Ecto neural progenitor cell (in vitro differentiated cells): ENCODE data around the gene KCNT1.

ENCODE experiments used
- DNase-seq: peaks from one replicate; pipeline ENCODE4 v3.0.0-alpha.2; 2018; ENCODE audit warnings: low spot score

Gene KCNT1

GRCh38 chr9:135700525-135700924 lies 1.5 kb upstream of the KCNT1 start:
- no peak for DNase-seq

DNA sequence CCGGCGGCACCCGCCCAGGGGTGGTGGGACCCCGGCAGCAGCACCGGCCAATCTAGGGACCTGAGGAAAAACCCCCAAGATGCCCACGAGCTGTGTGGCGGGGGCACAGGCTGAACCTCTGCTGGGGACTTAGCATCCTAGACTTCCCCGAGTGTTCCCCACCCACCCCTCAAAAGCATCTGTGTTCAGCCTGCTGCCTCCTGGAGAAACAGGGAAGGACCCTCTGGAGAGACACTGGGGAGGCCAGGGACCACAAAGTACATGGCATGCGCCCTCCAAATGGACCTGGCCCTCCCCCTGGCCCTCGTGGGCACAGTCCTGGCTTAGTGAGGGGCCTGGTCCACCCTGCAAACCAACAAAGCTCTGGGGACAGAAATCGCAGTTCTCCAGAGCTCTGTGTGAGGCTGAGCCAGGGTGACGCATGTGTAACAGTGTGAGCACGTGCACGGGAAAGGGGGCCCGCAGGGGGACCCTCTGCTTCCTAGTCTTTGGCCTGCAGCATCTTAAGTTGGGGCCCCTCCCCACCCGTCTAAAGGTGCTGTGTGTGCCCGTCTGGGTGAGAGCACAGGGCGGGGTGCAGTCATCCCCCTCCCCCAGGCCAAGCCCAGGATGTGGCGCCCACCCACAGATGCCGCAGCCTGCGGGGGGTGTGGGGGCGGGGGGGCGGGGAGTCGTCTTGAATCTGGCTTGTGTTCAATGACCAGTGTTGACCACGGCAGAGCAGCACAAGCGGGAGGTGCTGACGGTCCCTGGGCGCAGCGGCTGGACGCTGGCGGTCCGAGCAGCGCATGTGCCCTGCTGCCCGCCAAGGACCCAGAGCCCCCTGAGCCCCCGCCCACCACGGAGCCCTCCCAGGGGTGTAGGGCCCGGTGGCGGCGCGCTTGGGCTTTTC lies 672 bp upstream of the KCNT1 start:
- DNase-seq: no peak

GRCh38 chr9:135703726-135704125 lies 1.7 kb downstream of the KCNT1 start:
- no peak for DNase-seq

DNA sequence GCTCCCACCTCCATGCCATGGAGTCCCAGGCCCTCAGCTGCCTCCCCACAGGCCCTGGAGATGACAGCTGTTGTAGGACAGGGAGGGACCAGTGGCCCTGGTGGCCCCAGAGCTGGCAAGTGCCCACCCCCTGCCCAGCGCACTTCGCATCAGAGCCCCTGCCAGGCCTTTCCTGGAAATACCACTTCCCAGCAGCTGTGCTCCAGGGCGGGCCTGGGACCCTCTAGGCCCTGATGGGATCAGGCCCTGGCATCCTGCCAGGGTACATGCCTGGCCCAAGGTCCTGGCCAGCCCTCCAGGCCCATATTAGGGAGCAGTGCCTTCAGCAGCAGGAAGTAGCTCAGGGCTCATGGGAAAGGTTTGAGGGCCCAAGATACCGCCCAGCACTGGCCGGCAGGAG lies 2.5 kb downstream of the KCNT1 start:
- no peak for DNase-seq

- no peak for DNase-seq
Observed at GRCh38 chr9:135705376-135705775, 3.4 kb downstream of the KCNT1 start.

DNA sequence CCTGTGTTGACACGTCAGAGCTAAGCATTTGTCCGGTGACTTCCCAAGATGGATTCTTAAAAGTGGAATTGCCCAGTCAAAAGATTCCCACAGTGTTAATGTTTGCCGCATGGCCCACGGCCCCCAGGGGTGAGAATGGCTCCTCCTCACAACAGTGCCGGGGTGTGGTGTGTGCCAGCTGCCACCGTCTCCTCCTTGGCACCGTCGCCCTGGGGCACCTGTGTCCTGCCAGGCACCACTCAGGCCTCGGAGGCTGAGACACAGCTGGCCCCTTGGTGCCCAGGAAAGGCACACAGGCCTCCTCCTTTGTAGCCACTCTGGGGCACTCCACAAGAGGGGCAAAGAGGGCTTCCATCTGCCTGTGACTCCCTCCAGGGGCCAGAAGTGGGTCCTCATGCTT lies 4.3 kb downstream of the KCNT1 start:
- DNase-seq: no peak

GRCh38 chr9:135707252-135708138 lies 5.5 kb downstream of the KCNT1 start:
- DNase-seq: no peak

DNA sequence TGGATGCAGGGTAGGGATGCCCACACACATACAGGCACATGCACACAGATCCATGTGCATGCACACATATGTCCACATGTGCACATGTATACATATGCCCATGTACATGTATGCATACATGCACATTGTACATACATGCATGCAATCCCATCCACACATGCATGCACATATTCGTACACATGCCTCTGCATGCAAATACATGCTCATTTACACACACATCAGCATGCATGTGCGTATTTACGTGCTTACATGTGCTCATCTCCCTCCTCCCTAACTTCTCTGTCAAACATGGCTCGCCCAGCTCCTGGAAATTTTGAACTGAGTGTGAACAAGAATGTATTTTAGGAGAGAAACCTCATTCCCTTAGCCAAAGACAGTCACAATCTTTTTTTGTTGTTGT lies 6.2 kb downstream of the KCNT1 start:
- DNase-seq: no peak

DNA sequence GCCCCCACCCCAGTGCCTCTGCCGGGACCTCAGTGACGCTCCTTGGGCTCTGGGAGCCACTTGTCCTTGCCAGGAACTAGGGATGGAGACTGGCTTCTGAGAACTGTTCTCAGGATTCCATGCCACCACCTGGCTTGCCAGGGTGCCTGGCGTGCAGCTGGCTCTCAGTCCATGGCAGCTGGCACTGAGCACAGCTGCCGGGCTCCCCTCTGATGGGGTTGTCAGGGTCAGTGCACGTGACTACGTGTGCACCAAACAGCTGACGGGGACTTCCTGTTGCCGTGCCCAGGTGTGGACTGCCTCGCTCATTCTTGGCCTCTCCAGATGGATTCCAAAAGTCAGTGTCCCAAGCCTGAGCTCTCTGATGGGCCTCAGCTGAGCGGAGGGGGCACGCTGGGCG lies 9.4 kb downstream of the KCNT1 start:
- DNase-seq: no peak

DNA sequence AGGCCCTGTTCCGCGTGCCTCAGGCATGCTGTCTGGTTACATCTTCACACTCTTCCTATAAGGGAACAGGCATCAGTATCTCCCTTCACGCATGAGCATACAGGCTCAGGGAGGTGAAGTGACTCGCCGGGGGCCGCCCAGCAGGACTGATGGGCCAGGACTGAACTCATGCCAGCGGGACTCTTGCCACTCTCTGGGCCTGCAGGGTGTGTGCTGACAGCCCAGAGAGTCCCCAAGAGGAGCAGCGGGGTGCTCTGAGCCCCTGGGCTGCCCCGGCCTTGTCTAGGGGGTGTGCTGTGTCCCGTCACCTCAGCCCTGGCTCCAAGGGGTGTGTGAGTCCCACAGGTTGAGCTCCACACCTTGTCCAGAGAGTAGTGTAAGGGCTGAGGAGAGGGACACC lies 9.9 kb downstream of the KCNT1 start:
- no peak for DNase-seq

GRCh38 chr9:135712613-135713295 lies 10.8 kb downstream of the KCNT1 start:
- no peak for DNase-seq

DNA sequence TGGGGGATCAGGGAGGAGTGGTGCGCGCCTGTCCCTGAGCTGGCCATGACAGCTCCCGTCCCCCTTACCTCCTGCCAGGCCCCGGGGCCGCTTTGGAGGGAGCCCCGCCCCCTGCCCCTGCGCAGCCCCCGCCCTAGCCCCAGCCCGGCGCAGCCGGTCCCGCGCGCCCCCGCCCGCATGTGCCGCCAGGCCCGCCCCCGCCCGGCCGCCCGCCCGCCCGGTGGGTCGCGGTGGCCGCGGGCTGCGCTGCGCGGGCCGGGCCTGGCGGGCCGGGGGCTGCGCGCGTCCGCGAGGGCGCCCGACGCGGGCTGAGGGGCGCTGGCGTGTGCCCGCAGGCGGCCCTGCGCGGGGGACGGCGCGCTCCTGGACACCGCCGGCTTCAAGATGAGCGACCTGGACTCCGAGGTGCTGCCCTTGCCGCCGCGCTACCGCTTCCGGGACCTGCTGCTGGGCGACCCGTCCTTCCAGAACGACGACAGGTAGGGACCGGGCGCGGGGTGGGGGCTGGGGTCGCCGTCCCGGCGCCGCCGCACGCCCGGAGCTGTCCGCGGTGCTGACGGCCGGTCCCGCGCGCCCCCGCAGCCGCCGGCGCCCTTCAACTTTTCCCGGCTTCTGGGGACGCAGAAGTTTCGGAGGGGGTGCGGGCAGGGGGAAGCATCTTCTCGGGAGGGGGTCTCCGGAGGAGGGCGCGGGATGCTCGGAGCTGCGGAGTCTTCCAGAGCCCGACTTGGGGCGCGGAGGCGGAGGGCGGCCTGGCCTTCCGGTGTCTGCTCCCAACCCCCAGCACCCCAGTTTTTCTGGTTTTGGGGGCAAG lies 12.5 kb downstream of the KCNT1 start:
- DNase-seq: peak; percentile 81

DNA sequence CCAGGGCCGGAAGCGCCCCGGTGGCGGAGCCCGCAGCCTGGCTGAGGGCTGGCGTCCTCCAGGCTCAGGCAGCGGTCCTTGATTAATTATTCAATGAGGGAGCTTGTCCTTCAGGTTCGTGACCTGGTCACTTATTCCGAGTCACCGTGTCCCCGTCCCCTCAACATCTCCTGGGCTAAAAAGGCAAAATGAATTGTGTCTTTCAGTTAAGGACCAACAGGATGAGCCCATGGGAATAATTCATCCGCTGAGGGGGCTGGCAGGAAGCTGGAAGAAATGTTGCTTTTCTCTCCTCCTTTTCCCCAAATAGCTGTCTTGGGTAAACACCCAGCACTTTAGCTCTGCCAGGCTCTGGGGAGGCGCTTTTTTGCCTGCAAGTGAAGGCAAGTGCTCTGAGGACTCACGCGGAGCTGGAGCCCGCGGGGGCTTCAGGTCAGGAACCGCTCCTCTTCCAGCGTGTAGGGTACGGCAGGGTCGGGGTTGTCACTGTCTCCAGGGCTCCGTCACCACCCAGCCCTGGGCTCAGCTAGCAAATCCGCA lies 13.1 kb downstream of the KCNT1 start:
- no peak for DNase-seq

GRCh38 chr9:135716045-135716444 lies 14.1 kb downstream of the KCNT1 start:
- DNase-seq: no peak

GRCh38 chr9:135717410-135717809 lies 15.4 kb downstream of the KCNT1 start:
- no peak for DNase-seq

DNA sequence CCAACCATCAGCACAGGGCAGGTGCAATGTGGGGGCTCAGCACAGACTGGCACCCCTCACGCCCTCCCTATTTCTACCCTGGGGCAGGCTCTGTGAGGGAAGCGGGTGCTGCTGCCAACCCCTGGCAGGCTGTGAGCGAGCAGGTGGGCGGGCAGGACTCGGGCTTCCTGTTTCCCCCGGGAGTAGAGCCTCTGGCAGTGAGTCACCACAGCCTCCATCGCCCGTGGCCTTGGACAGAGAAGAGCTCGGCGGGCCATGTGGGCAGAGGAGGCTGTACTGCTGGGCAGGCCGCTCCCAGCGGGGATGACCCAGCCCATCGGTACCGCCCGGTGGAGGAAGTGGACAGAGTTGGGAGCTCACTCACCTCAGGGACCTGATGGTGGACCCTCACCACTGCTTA lies 16.6 kb downstream of the KCNT1 start:
- no peak for DNase-seq

DNA sequence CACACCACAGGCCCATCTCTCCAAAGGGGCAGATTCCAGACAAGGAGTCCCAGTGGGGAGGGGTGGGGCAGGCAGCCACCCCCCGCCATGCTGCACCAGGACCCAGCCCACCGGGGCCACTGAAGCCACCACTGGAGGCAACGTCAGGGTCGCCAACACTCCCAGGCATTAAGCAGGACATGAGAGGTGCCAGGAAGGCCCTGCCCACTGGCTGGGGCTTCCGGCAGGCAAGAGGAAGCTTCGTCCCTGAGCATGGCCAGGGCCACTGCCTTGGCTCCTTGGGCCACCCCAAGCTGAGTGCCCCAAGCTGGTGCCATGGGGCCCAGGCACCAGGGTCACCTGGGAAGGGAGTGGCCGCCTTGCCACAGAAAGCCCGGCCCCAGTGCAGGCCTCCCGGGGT lies 17.5 kb downstream of the KCNT1 start:
- no peak for DNase-seq

DNA sequence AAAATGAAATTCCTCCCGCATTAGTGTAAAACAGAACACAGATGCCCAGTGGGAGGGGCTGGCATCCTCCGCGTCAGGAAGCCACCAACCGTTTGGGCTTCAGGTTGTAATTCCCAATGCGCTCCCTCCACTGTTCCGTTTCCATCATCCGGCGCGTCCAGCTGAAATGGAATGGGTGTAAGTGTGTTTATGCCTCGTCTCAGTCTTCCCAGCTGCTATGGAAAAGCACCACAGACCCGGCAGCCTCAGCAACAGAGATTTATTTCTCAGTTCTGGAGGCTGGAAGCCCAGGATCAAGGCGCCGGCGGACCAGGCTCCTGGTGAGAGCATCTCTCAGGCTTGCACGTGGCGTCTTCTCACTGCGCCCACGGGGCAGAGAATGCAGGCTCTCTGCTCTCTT lies 20.4 kb downstream of the KCNT1 start:
- DNase-seq: no peak

- DNase-seq: no peak
Observed at GRCh38 chr9:135724186-135724787, 22.3 kb downstream of the KCNT1 start.

- no peak for DNase-seq
Observed at GRCh38 chr9:135726138-135726853, 24.3 kb downstream of the KCNT1 start.
